GM12892 (cell line): ENCODE results near the gene CSK.

Source experiments
- DNase-seq: peaks from one replicate; pipeline ENCODE4 v3.0.0; 2011; ENCODE audit not compliant: insufficient read length
- FAIRE-seq: peaks from 2 replicates; lab custom pipeline; 2011; peaks lifted over from hg19 to GRCh38; lab: Jason Lieb, UNC
- POLR2A ChIP-seq: IDR thresholded peaks from 2 replicates; pipeline ENCODE4 v1.6.1; 2011; ENCODE audit warnings: low read depth, low read length, control low read depth
- POLR2AphosphoS5 ChIP-seq: IDR thresholded peaks from 2 replicates; pipeline ENCODE4 v1.6.1; 2011; ENCODE audit warnings: low read depth, low read length, control low read depth
- TAF1 ChIP-seq: IDR thresholded peaks from 2 replicates; pipeline ENCODE4 v1.6.1; 2011; ENCODE audit warnings: low read depth, mild to moderate bottlenecking, control low read depth, low read length, borderline replicate concordance

Gene CSK

GRCh38 chr15:74798388-74799254 is 16.7 kb downstream of the CSK start:
- TF ChIP-seq POLR2AphosphoS5, result no peak
- TF ChIP-seq POLR2A, result 0 out of 2 replicates have a peak, but pooled peaks have one; percentile 5
- no peak for DNase-seq
- FAIRE-seq, result peak; percentile 93

- no peak for TF ChIP-seq POLR2AphosphoS5
- TF ChIP-seq TAF1, result no peak
- FAIRE-seq (peak; percentile 78), DNase-seq (no peak)
These were observed 17.5 kb downstream of the CSK start for GRCh38 chr15:74799255-74799855.

GRCh38 chr15:74799856-74800558 is 18.1 kb downstream of the CSK start:
- FAIRE-seq (peak; percentile 99), DNase-seq (peak; percentile 98)
- TF ChIP-seq POLR2AphosphoS5 (peak; percentile 52; the same call in 1 of the 2 replicates), TAF1 (no peak), POLR2A (peak; percentile 65; the same call in 1 of the 2 replicates)

GRCh38 chr15:74800559-74801094 is 18.7 kb downstream of the CSK start:
- FAIRE-seq (no peak), DNase-seq (no peak)
- TF ChIP-seq TAF1 (no peak), POLR2A (no peak), POLR2AphosphoS5 (no peak)

- TF ChIP-seq TAF1 (no peak), POLR2AphosphoS5 (0 out of 2 replicates have a peak, but pooled peaks have one; percentile 23), POLR2A (no peak)
- FAIRE-seq (no peak), DNase-seq (no peak)
These were observed 19.6 kb downstream of the CSK start for GRCh38 chr15:74801311-74801997.

- no peak for FAIRE-seq
- TF ChIP-seq POLR2A (no peak), TAF1 (no peak), POLR2AphosphoS5 (no peak)
- no peak for DNase-seq
These were observed 20.4 kb downstream of the CSK start for GRCh38 chr15:74802290-74802689.

GRCh38 chr15:74802862-74803447 is 21.1 kb downstream of the CSK start:
- no peak for FAIRE-seq
- no peak for DNase-seq
- no peak for TF ChIP-seq POLR2A
- TF ChIP-seq TAF1, result no peak
- TF ChIP-seq POLR2AphosphoS5, result no peak

- DNase-seq, result no peak
- FAIRE-seq, result no peak
- TF ChIP-seq POLR2AphosphoS5, result 0 out of 2 replicates have a peak, but pooled peaks have one; percentile 39
- TF ChIP-seq POLR2A, result no peak; the same call in 1 of the 2 replicates
- TF ChIP-seq TAF1, result no peak
These were observed 23.1 kb downstream of the CSK start for GRCh38 chr15:74804935-74805334.

GRCh38 chr15:74807282-74807681 is 25.4 kb downstream of the CSK start:
- no peak for FAIRE-seq
- no peak for DNase-seq
- TF ChIP-seq POLR2AphosphoS5 (no peak), TAF1 (no peak), POLR2A (no peak)

GRCh38 chr15:74808078-74808839 is 26.4 kb downstream of the CSK start:
- FAIRE-seq, result no peak

More at GRCh38 chr15:74808078-74808839, 26.4 kb downstream of the CSK start:
- DNase-seq, result no peak
- TF ChIP-seq TAF1 (no peak), POLR2A (no peak), POLR2AphosphoS5 (no peak)
